VCaP (cell line): ENCODE data around the gene DCAF5.
A peak's percentile ranks its signal among the peaks of the same experiment; 100 is the strongest.

Source experiments
- H3K27ac ChIP-seq: fragments of 450-650 bp; 2 replicates; pipeline ENCODE4 v1.5.1; 2017
- CTCF ChIP-seq: fragments of 450-650 bp; conservative IDR thresholded peaks from 2 replicates; pipeline ENCODE4 v1.5.1; 2017; ENCODE audit warnings: mild to moderate bottlenecking, moderate library complexity

The DCAF5 gene

DNA sequence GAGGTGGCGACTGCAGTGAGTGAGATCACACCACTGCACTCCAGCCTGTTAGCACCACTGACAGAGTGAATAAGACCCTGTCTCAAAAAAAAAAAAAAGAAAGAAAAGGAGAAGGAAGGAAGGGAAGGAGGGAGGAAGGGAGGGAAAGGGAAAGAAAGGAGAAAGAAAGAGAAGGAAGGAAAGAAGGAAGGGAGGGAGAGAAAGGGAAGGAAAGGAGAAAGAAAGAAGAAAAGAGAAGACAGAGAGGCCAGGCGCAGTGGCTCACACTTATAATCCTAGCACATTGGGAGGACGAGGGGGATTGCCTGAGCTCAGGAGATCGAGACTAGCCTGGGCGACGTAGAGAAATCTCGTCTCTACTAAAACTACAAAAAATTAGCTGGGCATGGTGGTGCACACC, 13.2 kb downstream of the DCAF5 start:
- TF ChIP-seq CTCF: no peak

DNA sequence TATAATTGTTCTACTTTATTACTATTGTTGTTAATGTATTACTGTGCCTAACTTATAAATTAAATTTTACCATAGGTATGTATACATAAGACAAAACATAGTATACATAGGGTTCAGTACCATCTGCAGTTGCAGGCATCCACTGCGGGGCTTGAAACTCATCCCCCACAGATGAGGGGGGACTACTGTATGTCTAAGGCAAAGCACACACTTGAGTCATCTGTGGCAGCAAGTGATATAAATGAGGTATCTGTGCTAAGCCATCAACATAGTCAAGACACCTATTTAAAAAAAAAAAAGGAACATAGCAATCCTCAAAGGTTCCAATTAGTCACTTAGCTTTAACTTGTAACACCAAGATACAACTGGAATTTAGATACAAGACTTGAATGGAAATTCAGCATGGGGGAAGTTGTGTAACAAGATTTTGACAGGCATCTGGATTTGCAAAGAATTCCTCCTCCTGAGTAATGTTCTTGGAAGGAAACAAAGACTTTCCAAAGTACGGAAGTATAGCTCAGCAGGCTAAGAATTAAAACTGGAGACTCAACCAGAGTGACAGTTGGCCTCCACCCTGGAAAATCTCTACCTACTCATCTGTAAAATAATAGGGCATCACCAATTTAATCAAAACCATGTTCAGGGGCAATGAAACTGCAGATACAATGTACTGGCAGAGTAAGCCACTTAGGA, 14.9 kb downstream of the DCAF5 start:
- TF ChIP-seq CTCF: no peak
- no peak overlapping the region for H3K27ac ChIP-seq

More for the DNA sequence above, 13.2 kb downstream of the DCAF5 start:
- H3K27ac ChIP-seq: no peak overlapping the region

GRCh38 chr14:69137416-69137815, 15.5 kb downstream of the DCAF5 start:
- H3K27ac ChIP-seq: no peak overlapping the region
- no peak for TF ChIP-seq CTCF

GRCh38 chr14:69135133-69135532, 17.8 kb downstream of the DCAF5 start:
- H3K27ac ChIP-seq: no peak overlapping the region
- no peak for TF ChIP-seq CTCF

DNA sequence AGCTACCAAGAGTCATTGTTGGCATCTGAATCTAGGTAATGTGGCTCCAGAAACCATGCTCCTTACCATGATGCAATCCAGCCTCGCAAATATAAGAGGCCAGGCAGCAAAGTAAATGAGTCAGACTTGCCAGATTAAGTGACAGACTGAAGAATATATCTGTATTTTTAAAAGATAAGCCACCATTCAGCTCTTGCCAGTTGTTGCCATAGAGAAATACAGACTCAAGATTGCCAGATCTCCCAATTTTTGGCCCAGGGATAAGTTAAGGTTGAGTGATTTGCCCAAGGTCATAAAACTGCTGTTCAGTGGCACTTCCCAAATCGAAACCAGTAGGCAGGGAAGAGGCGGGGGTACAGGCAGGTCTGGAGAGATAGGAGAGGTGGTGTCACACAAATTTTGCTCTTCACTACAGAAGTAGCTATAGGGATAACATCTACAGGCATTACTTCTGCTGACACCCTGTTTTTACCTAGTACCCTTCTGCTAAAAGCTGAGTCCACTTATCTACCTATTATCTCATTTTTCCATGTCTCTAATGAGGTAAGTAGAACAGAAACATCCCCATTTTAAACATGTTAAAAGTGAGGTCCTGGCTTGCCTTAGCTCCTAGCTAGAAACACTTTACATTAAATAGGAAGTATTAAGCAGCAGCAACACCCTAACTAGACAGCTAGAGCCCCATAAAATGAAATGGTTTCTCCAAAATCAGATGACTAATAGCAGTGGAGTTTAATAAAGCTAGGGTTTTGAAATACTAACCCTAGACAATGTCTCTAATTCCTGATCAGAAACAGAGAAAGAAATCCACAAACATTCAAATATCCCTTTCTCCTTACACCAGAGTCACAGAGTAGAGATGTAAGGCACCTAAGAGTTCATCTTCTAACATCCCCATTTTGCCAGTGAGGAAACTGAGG, 19.5 kb downstream of the DCAF5 start:
- H3K27ac ChIP-seq: peak overlapping the region; percentile 37

GRCh38 chr14:69132513-69133181, 20.3 kb downstream of the DCAF5 start:
- TF ChIP-seq CTCF: no peak

More for the DNA sequence above, 19.5 kb downstream of the DCAF5 start:
- TF ChIP-seq CTCF: no peak

GRCh38 chr14:69131176-69131575, 21.7 kb downstream of the DCAF5 start:
- TF ChIP-seq CTCF: no peak
- H3K27ac ChIP-seq: no peak overlapping the region

More at GRCh38 chr14:69132513-69133181, 20.3 kb downstream of the DCAF5 start:
- peak overlapping the region; percentile 37 for H3K27ac ChIP-seq
